ENCODE measurements around the gene LAMA1. TPM values are rescaled to one million over a fixed set of nuclear protein-coding genes. Genes with fewer than 3 reads are reported as not detected.

The LAMA1 gene
- total and polyA plus RNA-seq, 2 of the 8 experiments (the other 6 are each of a cell fraction or from before 2014, with no cell fraction given): 30.4 to 48.7 TPM

- Histone ChIP-seq H4K20me1 (replicated peaks in 1 of 2; ENCODE audit: control insufficient read depth in 1 of 2, insufficient read depth in 2 of 2, low read length in 2 of 2) (peaks cover 0 to 3% of the 10 kb centered on the region in 2 experiments), H3K4me1 (replicated peaks in 1 of 4; ENCODE audit: control insufficient read depth in 3 of 4, insufficient read depth in 4 of 4, low read length in 3 of 4) (no peaks in the 10 kb centered on the region), H3K23me2 (ENCODE audit: low read depth, low read length) (no peaks in the 10 kb centered on the region), H2AFZ (ENCODE audit: low read length) (no peak overlapping the region), H3K9me3 (ENCODE audit: insufficient read depth in 2 of 2, low read depth in 1 of 2, low read length in 1 of 2) (no peaks in the 10 kb centered on the region), H3K27me3 (replicated peaks in 1 of 4; ENCODE audit: control insufficient read depth in 3 of 4, extremely low read depth in 1 of 4, insufficient read depth in 3 of 4, low read length in 3 of 4) (no peaks in the 10 kb centered on the region), H3K9ac (replicated peaks in 1 of 4; ENCODE audit: extremely low read depth in 1 of 4, low read depth in 3 of 4, low read length in 3 of 4) (no peak overlapping the region), H3K27ac (ENCODE audit: low read depth, low read length) (no peak overlapping the region), H3K18ac (ENCODE audit: extremely low read depth, low read length) (no peak overlapping the region), H2BK15ac (ENCODE audit: low read length) (no peak overlapping the region), H3K79me1 (ENCODE audit: low read depth, low read length) (no peaks in the 10 kb centered on the region), H3K4me3 (ENCODE audit: extremely low read depth in 1 of 4, insufficient read depth in 2 of 4, low read depth in 3 of 4, low read length in 4 of 4) (no peak overlapping the region), H2BK20ac (ENCODE audit: low read length) (no peak overlapping the region), H3K23ac (ENCODE audit: insufficient read length) (no peak overlapping the region), H2BK12ac (ENCODE audit: low read depth, low read length) (no peak overlapping the region), H3K4ac (replicated peaks; ENCODE audit: insufficient read length, low read depth, low read length) (no peak overlapping the region), H3K4me2 (ENCODE audit: insufficient read depth in 1 of 2, low read depth in 2 of 2, low read length in 2 of 2) (no peak overlapping the region), H3K56ac (replicated peaks; ENCODE audit: insufficient read length, low read depth, low read length) (no peak overlapping the region), H2AK5ac (ENCODE audit: low read depth, low read length) (no peak overlapping the region), H3K79me2 (ENCODE audit: control insufficient read depth in 1 of 2, insufficient read depth in 2 of 2, low read length in 2 of 2) (no peaks in the 10 kb centered on the region), H4K91ac (replicated peaks; ENCODE audit: insufficient read length, low read length) (no peak overlapping the region), H4K5ac (ENCODE audit: insufficient read length, low read depth, low read length) (no peak overlapping the region), H2BK120ac (replicated peaks; ENCODE audit: low read depth, low read length) (no peak overlapping the region), H2BK5ac (ENCODE audit: low read depth, low read length) (no peak overlapping the region), H3K14ac (ENCODE audit: insufficient read length) (no peak overlapping the region), H4K8ac (ENCODE audit: extremely low read depth, insufficient read depth, low read length) (no peak overlapping the region; the same call in 1 of the 2 replicates), H3K36me3 (ENCODE audit: control insufficient read depth in 2 of 4, insufficient read depth in 4 of 4, low read length in 3 of 4) (peaks cover 0 to 31% (median 13%) of the 10 kb centered on the region in 4 experiments)
- FAIRE-seq (no peak), DNase-seq (ENCODE audit: low read depth in 1 of 2, low spot score in 2 of 2) (no peak)
- WGBS, 2 experiments (ENCODE audit: extremely low coverage in 1 of 2, insufficient coverage in 1 of 2, insufficient read length in 1 of 2, insufficient replicate concordance in 2 of 2, low coverage in 1 of 2, low lambda C conversion rate in 2 of 2, missing lambda C conversion rate in 1 of 2): 92% methylated on average over 13 of the region's 13 CpGs; no CpG with 5 or more reads in 1 of the 2 experiments
- ChIA-PET CTCF (ENCODE audit: partially characterized antibody) (interaction anchor here (0.8 to 4.0 kb wide), 5 partner anchors 10 to 149 kb away, joined by 3 to 15 read pairs (median 13); no protein-coding TSS in a partner anchor), POLR2A (ENCODE audit: partially characterized antibody) (no interaction called here)
- no peak for TF ChIP-seq NRF1 (IDR thresholded peaks at IDR 0.05; ENCODE audit: low read depth, low read length)
- TF ChIP-seq KDM4A (IDR thresholded peaks at IDR 0.05; ENCODE audit: low read depth, low read length, severe bottlenecking): no peak
- no peak for TF ChIP-seq RNF2 (IDR thresholded peaks at IDR 0.05; ENCODE audit: borderline replicate concordance, low read depth, low read length, missing control alignments, poor library complexity, severe bottlenecking)
- no peak for TF ChIP-seq HDAC6 (IDR thresholded peaks at IDR 0.05; ENCODE audit: low read depth, low read length)
- no peak for TF ChIP-seq POLR2A (IDR thresholded peaks at IDR 0.05; ENCODE audit: control extremely low read depth in 1 of 2, low read depth in 2 of 2, low read length in 2 of 2)
- no peak for TF ChIP-seq YY1 (IDR thresholded peaks at IDR 0.05; ENCODE audit: low read depth, low read length)
- no peak for TF ChIP-seq SP4 (IDR thresholded peaks at IDR 0.05; ENCODE audit: low read length)
- no peak for TF ChIP-seq EZH2 (IDR thresholded peaks at IDR 0.05; ENCODE audit: low read depth, low read length, severe bottlenecking)
- no peak for TF ChIP-seq ASH2L (IDR thresholded peaks at IDR 0.05; ENCODE audit: low read length)
- TF ChIP-seq RAD21 (IDR thresholded peaks at IDR 0.05 in 1 of 2, conservative IDR thresholded peaks at IDR 0.05 in 1 of 2; ENCODE audit: low read depth in 2 of 2, low read length in 2 of 2): no peak
- no peak for TF ChIP-seq SAP30 (IDR thresholded peaks at IDR 0.05; ENCODE audit: insufficient read depth, insufficient replicate concordance, low read length)
- no peak for TF ChIP-seq JUND (IDR thresholded peaks at IDR 0.05; ENCODE audit: low read length)
Observed at GRCh38 chr18:7028625-7029024, 89.0 kb downstream of the LAMA1 start.

Measured in H1 (cell line).